ENCODE results near the gene ATF4.

GRCh38 chr22:39496131-39496838, 24.1 kb upstream of the ATF4 start:
- no peak for TF ChIP-seq POLR2AphosphoS5 (IDR thresholded peaks at IDR 0.05)
- TF ChIP-seq, protein P1, sequence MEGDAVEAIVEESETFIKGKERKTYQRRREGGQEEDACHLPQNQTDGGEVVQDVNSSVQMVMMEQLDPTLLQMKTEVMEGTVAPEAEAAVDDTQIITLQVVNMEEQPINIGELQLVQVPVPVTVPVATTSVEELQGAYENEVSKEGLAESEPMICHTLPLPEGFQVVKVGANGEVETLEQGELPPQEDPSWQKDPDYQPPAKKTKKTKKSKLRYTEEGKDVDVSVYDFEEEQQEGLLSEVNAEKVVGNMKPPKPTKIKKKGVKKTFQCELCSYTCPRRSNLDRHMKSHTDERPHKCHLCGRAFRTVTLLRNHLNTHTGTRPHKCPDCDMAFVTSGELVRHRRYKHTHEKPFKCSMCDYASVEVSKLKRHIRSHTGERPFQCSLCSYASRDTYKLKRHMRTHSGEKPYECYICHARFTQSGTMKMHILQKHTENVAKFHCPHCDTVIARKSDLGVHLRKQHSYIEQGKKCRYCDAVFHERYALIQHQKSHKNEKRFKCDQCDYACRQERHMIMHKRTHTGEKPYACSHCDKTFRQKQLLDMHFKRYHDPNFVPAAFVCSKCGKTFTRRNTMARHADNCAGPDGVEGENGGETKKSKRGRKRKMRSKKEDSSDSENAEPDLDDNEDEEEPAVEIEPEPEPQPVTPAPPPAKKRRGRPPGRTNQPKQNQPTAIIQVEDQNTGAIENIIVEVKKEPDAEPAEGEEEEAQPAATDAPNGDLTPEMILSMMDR (IDR thresholded peaks at IDR 0.05), result peak; percentile 68 to 73 (median 69)

Data from breast epithelium (tissue), 3 donors.